Spleen (tissue), 7 donors: ENCODE data around the gene MOBP.

Source experiments
- CTCF ChIP-seq, 11 experiments: fragments of 200-600 bp in 7 of 11; fragments of 450-650 bp in 4 of 11; sonication (generic) in 4 of 11; IDR thresholded peaks in 8 of 11; conservative IDR thresholded peaks in 3 of 11; 1 replicate in 7 of 11; 2 replicates in 4 of 11; pipeline versions ENCODE4 v1.4.0 to v1.8.0; 2016 to 2021; ENCODE audit warnings: antibody characterized with exemption in 11 of 11, inconsistent platforms in 4 of 11, mild to moderate bottlenecking in 1 of 11
- POLR2A ChIP-seq, 3 donors: fragments of 450-650 bp; IDR thresholded peaks; one replicate each; pipeline ENCODE4 v1.5.1; 2017; ENCODE audit warnings: antibody characterized with exemption in 3 of 3, mild to moderate bottlenecking in 1 of 3
- donor health status: DM: no; HTN: no; CAD: no; lungs with moderate emphysema.
- donor health status: DM: no; HTN: no; CAD: no.
- donor health status: DM: no; HTN: no; CAD: no.

DNA sequence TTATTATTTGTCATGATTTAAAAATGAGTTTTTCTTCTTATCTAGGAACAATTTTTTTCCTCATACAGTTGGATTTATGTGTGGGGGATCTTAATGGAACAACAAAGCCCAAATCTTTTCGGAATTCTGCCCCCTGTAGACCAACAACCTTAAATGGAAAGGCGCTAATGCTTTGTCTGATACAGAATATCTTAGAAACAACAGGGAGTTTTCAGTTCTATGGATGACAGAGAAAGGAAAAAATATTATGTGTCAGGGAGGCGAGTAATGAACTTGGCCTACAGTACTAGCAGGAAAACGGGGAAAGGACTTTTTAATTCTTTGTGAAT, 592 bp downstream of the MOBP start:
- TF ChIP-seq POLR2A (IDR thresholded peaks at IDR 0.05) (no peak), CTCF (IDR thresholded peaks at IDR 0.05 in 8 of 11, conservative IDR thresholded peaks at IDR 0.05 in 3 of 11) (no peak)
